IPS DF 6.9 (cell line): Measurements from ENCODE around the gene FBXO42.

Experiments used
- DNase-seq: peaks from one replicate; pipeline ENCODE4 v3.0.0-alpha.2; 2013; ENCODE audit warnings: low read depth, low spot score
- H3K27ac ChIP-seq: one replicate; pipeline ENCODE4 v1.5.1; 2013; ENCODE audit warnings: low read length, control low read depth
- H3K27me3 ChIP-seq: 2 replicates; pipeline ENCODE4 v1.6.1; 2013; ENCODE audit warnings: mild to moderate bottlenecking, low read length; ENCODE audit not compliant: control insufficient read depth, insufficient read depth
- H3K36me3 ChIP-seq: 2 replicates; pipeline ENCODE4 v1.6.1; 2013; ENCODE audit warnings: low read length; ENCODE audit not compliant: control insufficient read depth, insufficient read depth
- H3K4me1 ChIP-seq: 2 replicates; pipeline ENCODE4 v1.6.1; 2013; ENCODE audit warnings: low read length; ENCODE audit not compliant: control insufficient read depth, insufficient read depth
- H3K4me3 ChIP-seq: 2 replicates; pipeline ENCODE4 v1.5.1; 2013; ENCODE audit warnings: mild to moderate bottlenecking, low read length
- H3K9me3 ChIP-seq: 2 replicates; pipeline ENCODE4 v1.6.1; 2013; ENCODE audit warnings: low read length, inconsistent platforms; ENCODE audit not compliant: control insufficient read depth, insufficient read depth
- WGBS: extraction: QIAGEN DNeasy Blood & Tissue Kit; methylation state at CpG from one replicate; pipeline ENCODE4 v1.1.7; 2013; ENCODE audit warnings: mixed read lengths, missing lambda C conversion rate; ENCODE audit not compliant: insufficient read length, insufficient coverage; 5-methylcytosine and 5-hydroxymethylcytosine counted together

The FBXO42 gene

DNA sequence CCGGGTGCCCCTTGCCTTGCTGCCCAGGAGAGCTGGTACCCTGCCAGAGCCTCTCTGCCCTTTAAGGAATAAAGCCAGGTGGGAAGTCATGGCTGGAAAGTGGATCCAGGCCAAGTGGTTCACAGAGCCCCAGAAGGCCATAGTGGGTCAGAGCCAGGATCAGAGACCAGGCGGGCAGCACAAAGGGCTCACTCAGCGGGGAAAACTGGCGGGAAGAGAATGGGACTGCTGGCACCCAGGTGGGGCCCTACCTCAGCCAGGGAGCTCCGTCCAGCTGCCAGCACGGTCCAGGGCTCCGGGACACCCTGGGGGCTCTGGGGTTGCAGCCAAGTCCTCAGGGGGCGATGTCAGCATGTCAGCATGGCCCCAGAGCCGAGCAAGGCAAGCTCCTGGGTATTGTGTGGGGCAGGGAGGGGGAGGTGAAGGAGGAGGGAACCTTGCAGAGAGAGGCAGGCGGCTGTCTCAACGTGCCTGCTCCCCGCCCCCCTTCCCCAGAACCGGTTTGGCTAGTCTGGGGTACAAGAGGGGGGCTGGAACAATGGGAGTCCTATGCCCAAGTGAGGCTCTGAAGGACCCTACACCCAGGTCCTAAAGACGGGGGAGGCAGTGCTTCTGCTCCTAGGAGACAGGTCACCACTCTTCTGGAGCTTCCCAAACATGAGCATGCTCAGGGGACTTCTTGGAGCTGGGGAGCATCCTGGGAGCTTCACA is 139.9 kb downstream of the FBXO42 start, which contains the start of gene ARHGEF19:
ARHGEF19 (minus strand) TSS at position 402 of the 711 bp plus-strand sequence. CDS start 3,598 bp downstream, outside the sequence.
- H3K27ac ChIP-seq, result no peak within 1 kb of the TSS
- no peaks in the 10 kb centered on the region for H3K36me3 ChIP-seq
- H3K4me1 ChIP-seq, result peaks cover 21% of the 10 kb centered on the region
- H3K9me3 ChIP-seq, result no peaks in the 10 kb centered on the region
- DNase-seq, result no peak
- no CpG with 5 or more reads among the region's 14 CpGs for WGBS
- peak within 1 kb of the TSS; percentile 41; the same call in 1 of the 2 replicates for H3K4me3 ChIP-seq
- H3K27me3 ChIP-seq, result no peaks in the 10 kb centered on the region; the same call in 1 of the 2 replicates

DNA sequence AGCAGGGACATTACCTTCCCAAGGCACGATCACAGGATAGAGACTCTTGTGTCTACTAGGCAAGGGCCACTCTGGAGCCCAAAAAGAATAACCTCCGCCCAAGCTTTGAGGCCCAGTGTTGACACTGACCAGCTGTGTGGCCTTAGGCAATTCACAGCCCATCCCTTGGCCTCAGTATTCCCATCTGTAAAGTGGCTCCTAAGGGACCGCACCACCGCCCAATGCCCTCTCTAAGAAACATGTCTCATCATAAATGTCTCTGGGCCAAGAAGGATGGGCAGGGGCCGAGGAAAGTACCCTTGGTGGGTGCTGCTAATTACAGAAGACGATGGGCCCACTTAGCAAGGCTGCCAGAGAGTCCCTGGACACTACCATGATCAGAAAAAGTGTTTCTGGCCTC is 140.5 kb downstream of the FBXO42 start:
- DNase-seq, result no peak
- no CpG with 5 or more reads among the region's 6 CpGs for WGBS
- Histone ChIP-seq H3K4me1 (peaks cover 21% of the 10 kb centered on the region), H3K27ac (no peak overlapping the region), H3K36me3 (no peaks in the 10 kb centered on the region), H3K27me3 (no peaks in the 10 kb centered on the region; the same call in 1 of the 2 replicates), H3K4me3 (peak overlapping the region; percentile 41; the same call in 1 of the 2 replicates), H3K9me3 (no peaks in the 10 kb centered on the region)

DNA sequence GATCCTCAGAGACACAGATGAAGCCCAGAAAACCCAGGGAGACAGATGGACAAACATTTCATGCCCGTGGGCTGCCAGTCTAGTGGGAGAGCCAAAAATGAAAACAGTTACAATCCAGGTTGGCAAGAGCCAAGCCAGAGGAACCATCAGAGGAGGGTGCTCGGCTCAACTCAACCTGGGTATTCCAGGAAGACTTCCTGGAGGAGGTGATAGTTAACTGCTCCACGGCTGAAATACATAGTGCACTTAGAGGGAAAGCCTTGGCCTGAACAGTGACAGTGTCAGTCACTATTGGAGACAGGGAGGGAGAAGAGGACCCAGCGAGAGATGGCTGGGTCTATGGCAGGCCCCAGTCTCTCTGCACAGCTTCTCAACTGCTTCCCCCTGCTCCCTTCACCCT is 141.7 kb downstream of the FBXO42 start:
- Histone ChIP-seq H3K27me3 (no peaks in the 10 kb centered on the region), H3K27ac (no peak overlapping the region), H3K36me3 (no peaks in the 10 kb centered on the region), H3K9me3 (no peaks in the 10 kb centered on the region), H3K4me3 (no peak overlapping the region), H3K4me1 (peaks cover 25% of the 10 kb centered on the region)
- no CpG with 5 or more reads among the region's 4 CpGs for WGBS
- DNase-seq, result no peak

DNA sequence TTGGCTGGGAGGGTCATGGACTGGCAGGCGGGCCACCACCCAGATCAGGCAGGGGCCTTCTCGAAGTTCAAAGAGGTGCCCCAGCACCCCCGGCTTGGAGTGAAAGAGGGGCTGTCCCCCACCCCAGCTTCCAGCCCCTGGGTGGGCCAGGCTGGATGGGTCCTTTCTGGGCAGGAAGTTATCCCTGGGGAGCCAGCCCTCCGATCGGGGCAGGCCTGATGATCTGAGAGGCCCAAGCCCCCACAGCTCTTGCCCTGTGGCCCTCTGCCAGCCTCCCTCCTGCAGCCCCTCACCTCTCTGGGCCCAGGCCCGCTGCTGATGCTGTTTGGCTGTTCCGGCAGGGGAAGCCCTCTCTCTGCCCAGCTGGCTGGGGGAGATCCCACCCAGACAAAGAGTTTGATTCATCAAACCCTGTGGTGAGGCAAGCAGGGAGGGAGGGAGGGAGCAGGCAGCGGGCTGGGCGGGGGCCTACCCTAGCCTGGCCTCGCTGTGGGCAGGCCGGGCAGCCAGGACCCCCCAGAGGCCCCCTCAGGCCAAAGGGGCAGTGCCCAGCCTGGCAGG is 142.4 kb downstream of the FBXO42 start:
- H3K4me1 ChIP-seq, result peaks cover 25% of the 10 kb centered on the region
- H3K27ac ChIP-seq, result no peak overlapping the region
- no peaks in the 10 kb centered on the region for H3K27me3 ChIP-seq
- no peaks in the 10 kb centered on the region for H3K36me3 ChIP-seq
- H3K4me3 ChIP-seq, result no peak overlapping the region
- H3K9me3 ChIP-seq, result no peaks in the 10 kb centered on the region
- no peak for DNase-seq
- no CpG with 5 or more reads among the region's 11 CpGs for WGBS

DNA sequence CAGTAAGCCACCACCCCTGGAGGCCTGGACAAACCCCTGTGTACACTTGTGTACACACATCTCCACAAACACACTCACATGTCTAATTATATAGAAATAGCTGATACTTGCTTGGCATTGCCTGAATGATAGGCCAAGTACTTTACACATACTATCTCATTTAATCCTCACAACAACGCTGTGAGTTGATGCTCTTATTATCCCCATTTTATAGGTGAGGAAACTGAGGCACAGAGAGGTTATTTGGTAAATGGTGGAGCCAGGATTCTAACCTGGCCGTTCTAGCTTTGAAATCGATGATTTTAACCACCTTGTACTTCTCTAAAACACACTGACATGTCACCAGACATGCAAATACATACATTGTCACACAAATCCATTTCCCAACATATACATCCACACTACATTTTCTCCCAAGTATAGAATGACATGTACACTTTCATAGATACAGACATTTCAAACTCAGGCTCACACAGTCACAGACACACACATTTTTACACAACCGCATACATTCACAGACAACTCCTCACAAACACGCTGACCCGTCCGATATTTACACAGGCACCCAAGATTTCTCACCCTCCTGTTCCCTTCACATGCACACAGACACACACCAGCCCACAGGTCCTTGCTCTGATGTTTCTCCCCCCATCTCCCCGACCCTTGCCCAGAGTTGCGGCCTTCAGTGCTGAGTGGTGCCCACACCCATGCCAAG is 143.0 kb downstream of the FBXO42 start:
- Histone ChIP-seq H3K4me3 (no peak overlapping the region), H3K36me3 (peaks cover 5% of the 10 kb centered on the region), H3K9me3 (no peaks in the 10 kb centered on the region), H3K27ac (no peak overlapping the region), H3K27me3 (no peaks in the 10 kb centered on the region), H3K4me1 (peaks cover 25% of the 10 kb centered on the region)
- 100% methylated on average over 4 of the region's 9 CpGs for WGBS
- no peak for DNase-seq

DNA sequence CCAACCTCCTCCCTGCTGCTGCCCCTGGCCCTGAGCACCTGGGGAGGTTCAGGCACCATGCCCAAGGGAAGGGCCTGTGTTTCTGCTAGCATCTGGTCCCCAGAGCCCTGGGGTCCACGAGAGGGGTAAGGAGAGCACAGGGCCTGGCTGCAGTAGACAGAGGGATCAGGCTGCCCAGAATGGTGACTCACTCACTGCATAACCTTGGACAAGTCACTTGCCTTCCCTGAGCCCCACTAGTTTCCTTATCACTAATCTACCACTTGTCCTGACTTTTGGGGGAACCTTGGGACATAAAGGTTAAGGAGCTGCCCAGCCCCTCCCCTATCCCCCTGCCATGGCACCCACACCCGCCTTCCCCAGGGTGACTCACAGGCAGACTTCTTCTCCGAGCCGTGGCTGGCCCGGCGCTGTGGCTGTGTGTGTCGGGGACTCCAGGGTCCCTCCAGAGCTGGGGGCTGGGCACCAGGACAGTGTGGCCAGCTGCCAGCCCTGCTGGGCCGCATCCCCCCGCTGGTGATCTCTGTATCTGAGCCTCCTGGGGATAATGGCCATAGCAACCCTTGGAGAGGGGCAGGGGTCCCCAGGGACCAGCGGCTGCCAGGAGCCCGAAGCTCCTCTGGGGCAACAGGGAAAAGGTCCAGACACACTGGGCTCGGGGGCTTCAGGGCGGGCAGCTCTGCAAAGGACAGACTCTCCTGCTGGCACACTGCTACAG is 143.9 kb downstream of the FBXO42 start:
- no CpG with 5 or more reads among the region's 13 CpGs for WGBS
- Histone ChIP-seq H3K27me3 (no peaks in the 10 kb centered on the region), H3K27ac (no peak overlapping the region), H3K4me1 (peaks cover 25% of the 10 kb centered on the region), H3K4me3 (no peak overlapping the region), H3K9me3 (no peaks in the 10 kb centered on the region), H3K36me3 (peaks cover 8% of the 10 kb centered on the region)
- DNase-seq, result no peak

DNA sequence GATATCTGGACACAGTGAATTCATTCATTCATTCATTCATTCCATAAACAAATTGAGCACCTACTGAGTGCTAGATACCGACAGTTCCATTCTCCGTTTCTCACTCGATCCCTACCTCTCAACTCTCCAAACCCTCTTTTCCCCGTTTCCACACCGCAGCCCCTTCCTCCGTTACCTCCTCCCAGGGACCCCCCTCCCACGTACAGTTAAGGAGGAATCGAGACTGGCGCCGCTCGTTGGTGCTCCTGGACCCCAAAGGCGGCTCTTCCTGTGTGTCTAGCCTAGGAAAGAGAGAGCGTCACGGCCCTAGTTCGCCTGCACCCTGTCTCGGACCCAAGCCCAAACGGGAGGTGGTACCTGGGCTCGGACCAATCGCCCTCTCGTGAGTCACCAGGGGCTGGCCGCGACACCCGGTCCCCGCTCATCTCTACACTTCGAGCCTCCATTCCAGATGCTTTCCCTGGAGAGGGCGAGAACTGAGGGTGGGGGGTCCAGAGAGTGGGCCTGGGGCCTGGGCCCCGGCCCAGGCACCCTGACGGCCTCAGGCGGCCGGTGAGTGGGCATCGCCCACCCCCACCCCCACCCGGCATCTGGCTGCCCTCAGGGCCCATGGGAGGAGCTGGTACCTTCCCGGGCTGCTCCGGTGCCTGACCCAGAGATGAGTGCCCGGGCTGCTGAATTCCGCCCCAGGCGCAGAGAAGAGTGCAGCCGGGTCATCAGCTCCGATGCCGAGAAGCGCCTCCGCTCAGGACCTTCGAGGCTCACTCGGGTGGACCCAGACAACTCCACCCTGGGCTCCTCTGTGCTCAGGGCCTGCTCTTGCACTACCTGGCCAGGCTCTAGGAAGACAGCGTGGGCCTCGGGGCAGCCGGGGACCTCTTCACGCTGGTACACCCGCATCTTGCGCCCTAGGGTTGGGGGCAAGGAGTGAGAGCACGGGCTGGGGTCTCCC is 144.7 kb downstream of the FBXO42 start:
- Histone ChIP-seq H3K4me3 (peak overlapping the region; percentile 29; the same call in 1 of the 2 replicates), H3K9me3 (no peaks in the 10 kb centered on the region), H3K27me3 (no peaks in the 10 kb centered on the region), H3K27ac (no peak overlapping the region), H3K36me3 (peaks cover 8% of the 10 kb centered on the region), H3K4me1 (peaks cover 17% of the 10 kb centered on the region)
- no CpG with 5 or more reads among the region's 51 CpGs for WGBS
- DNase-seq, result no peak

DNA sequence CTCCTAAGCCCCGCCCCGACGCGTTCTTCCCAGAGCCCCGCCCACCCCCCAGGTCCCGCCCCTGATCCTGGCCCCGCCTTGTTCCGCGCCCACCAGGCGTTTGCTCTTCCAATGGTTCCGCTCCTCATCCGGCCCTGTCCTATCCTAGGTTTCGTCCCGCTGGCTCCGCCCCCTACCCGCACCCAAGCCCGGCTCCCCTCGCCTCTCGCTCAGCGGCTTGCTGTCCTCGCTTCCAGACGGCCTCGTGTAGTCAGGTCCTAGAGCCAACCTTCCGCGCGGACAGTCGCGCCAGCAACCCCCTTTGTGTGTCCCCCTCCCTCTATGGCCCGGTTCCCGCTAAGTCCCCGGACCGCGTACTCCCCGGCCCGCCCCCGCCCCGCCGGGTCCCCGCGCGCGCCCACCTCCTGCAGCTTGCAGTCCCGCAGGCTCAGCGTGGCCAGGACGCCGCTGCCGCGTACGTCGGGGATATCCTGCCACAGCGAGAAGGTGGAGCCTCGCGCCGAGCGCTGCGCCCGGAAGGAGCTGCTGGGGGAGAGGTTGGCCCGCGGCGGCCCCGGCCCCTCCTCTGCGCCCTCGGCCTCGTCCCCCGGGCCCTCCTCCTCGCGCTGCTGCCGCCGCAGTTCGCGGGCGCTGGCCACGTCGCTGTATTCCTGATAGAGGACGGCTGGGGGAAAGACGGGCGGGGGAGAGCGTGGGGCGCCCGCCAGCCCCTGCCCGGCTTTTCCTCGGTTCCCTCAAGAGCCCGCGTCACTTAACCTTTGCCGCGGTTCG is 145.5 kb downstream of the FBXO42 start:
- Histone ChIP-seq H3K4me3 (peak overlapping the region; percentile 29; the same call in 1 of the 2 replicates), H3K9me3 (no peaks in the 10 kb centered on the region), H3K27me3 (no peaks in the 10 kb centered on the region), H3K27ac (no peak overlapping the region), H3K4me1 (peaks cover 17% of the 10 kb centered on the region), H3K36me3 (peaks cover 16% of the 10 kb centered on the region)
- DNase-seq, result no peak
- WGBS, result no CpG with 5 or more reads among the region's 87 CpGs

DNA sequence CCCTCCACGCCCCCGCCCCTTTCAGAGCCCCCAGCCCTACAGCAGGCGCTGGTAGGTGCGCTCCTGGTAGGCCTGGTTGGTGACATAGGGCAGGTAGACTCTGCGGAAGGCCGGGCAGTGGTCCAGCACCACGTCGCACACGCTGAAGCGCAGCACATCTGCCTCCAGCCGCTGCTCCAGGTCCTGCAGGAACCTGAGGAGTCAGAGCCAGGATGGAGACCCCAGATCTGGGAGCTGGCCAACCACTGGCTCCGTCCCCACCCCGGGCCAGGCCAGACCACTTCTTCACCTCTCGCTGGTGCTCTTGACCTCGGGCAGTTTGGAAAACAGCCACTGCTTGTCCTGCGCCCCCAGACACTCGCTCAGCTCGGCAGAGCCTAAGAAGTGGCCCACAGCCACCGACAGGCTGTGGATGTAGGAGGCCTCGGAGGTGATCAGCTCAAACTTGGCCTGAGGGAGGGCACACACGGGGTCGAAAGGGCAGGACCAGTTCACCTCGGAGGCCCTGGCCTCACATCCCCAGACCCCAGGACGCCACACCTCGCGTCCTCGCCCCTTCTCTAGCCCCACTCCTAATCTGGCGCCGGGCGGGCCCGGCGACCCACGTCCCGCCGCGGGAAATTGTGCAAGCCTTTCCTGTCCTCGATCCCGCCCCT is 146.3 kb downstream of the FBXO42 start:
- DNase-seq, result no peak
- peaks cover 22% of the 10 kb centered on the region for H3K36me3 ChIP-seq
- no CpG with 5 or more reads among the region's 38 CpGs for WGBS
- H3K4me3 ChIP-seq, result peak overlapping the region; percentile 46; the same call in 1 of the 2 replicates
- H3K27me3 ChIP-seq, result no peaks in the 10 kb centered on the region
- no peak overlapping the region for H3K27ac ChIP-seq
- H3K9me3 ChIP-seq, result no peaks in the 10 kb centered on the region
- H3K4me1 ChIP-seq, result peaks cover 13% of the 10 kb centered on the region; the same call in 1 of the 2 replicates
